GM23248 (cell line): ENCODE results near the gene C10orf90. TPM values are rescaled to one million over a fixed set of nuclear protein-coding genes. Genes with fewer than 3 reads are reported as not detected.

Experiments used
- DNase-seq: peaks from one replicate; pipeline ENCODE4 v3.0.0-alpha.2; 2015
- H2AFZ ChIP-seq: fragments of 200-600 bp; sonication (generic); 2 replicates; pipeline ENCODE4 v1.6.1; 2016; ENCODE audit warnings: antibody characterized with exemption
- H3F3A ChIP-seq: fragments of 200-600 bp; sonication (generic); 2 replicates; pipeline ENCODE4 v1.6.1; 2016; ENCODE audit warnings: mild to moderate bottlenecking, antibody characterized with exemption, mixed run types; ENCODE audit not compliant: insufficient read depth
- H3K27ac ChIP-seq: fragments of 200-600 bp; sonication (generic); 2 replicates; pipeline ENCODE4 v1.5.1; 2016; ENCODE audit warnings: mild to moderate bottlenecking
- H3K27me3 ChIP-seq: fragments of 200-600 bp; sonication (generic); replicated peaks from 2 replicates; pipeline ENCODE4 v1.6.1; 2016; ENCODE audit warnings: mild to moderate bottlenecking; ENCODE audit not compliant: insufficient read depth
- H3K36me3 ChIP-seq: fragments of 200-600 bp; sonication (generic); 2 replicates; pipeline ENCODE4 v1.6.1; 2016; ENCODE audit warnings: low read depth, mild to moderate bottlenecking
- H3K4me1 ChIP-seq: fragments of 200-600 bp; sonication (generic); 2 replicates; pipeline ENCODE4 v1.6.1; 2016; ENCODE audit warnings: mild to moderate bottlenecking; ENCODE audit not compliant: insufficient read depth
- H3K4me2 ChIP-seq: fragments of 200-600 bp; sonication (generic); one replicate; pipeline ENCODE4 v1.6.1; 2016; ENCODE audit warnings: mild to moderate bottlenecking; ENCODE audit not compliant: unreplicated experiment
- H3K4me3 ChIP-seq: fragments of 200-600 bp; sonication (generic); 2 replicates; pipeline ENCODE4 v1.5.1; 2016; ENCODE audit warnings: mild to moderate bottlenecking
- H3K79me2 ChIP-seq: fragments of 200-600 bp; sonication (generic); 2 replicates; pipeline ENCODE4 v1.6.1; 2016; ENCODE audit warnings: mild to moderate bottlenecking; ENCODE audit not compliant: insufficient read depth
- H3K9ac ChIP-seq: fragments of 200-600 bp; sonication (generic); 2 replicates; pipeline ENCODE4 v1.6.1; 2016; ENCODE audit warnings: mild to moderate bottlenecking
- H3K9me2 ChIP-seq: fragments of 200-600 bp; sonication (generic); 2 replicates; pipeline ENCODE4 v1.6.1; 2016; ENCODE audit warnings: mixed run types, mild to moderate bottlenecking, moderate library complexity; ENCODE audit not compliant: insufficient read depth
- H3K9me3 ChIP-seq: fragments of 200-600 bp; sonication (generic); one replicate; pipeline ENCODE4 v1.6.1; 2017; ENCODE audit warnings: low read depth
- H4K20me1 ChIP-seq: fragments of 200-600 bp; sonication (generic); 2 replicates; pipeline ENCODE4 v1.6.0; 2016; ENCODE audit not compliant: insufficient read depth
- EZH2 ChIP-seq: fragments of 200-600 bp; sonication (generic); IDR thresholded peaks from 2 replicates; pipeline ENCODE4 v1.6.1; 2018; ENCODE audit warnings: antibody characterized with exemption, mild to moderate bottlenecking; ENCODE audit not compliant: insufficient read depth, poor library complexity, severe bottlenecking
- EZH2phosphoT487 ChIP-seq: fragments of 200-600 bp; sonication (generic); IDR thresholded peaks from 2 replicates; pipeline ENCODE4 v1.6.1; 2018; ENCODE audit warnings: antibody characterized with exemption, moderate library complexity, mild to moderate bottlenecking, low read depth; ENCODE audit not compliant: insufficient read depth
- WGBS, 2 experiments: methylation state at CpG; one replicate each; pipeline ENCODE4 v1.1.6; 2015 to 2017; ENCODE audit warnings: low lambda C conversion rate in 2 of 2, low coverage in 1 of 2; ENCODE audit errors: missing lambda C conversion rate in 2 of 2; 5-methylcytosine and 5-hydroxymethylcytosine counted together
- in situ Hi-C: fragments of 300-500 bp; cut with MboI; formaldehyde crosslinking; loops from 2 replicates; pipeline ENCODE4 v1.15.0; 2020
- polyA plus RNA-seq: library from polyadenylated mRNA; unstranded; fragments of >200 nt; fragmentation: Nextera tagmentation; extraction: Ambion mirVana; gene quantifications from 2 replicates; pipeline ENCODE4 v1.2.1, GENCODE V29; 2016
- total RNA-seq: library from RNA; depleted of rRNA; stranded (reverse); fragments of >200 nt; shearing (Covaris generic); gene quantifications from 2 replicates; pipeline ENCODE4 v1.2.3, GENCODE V29; 2014

The C10orf90 gene
- total and polyA plus RNA-seq, 2 experiments from 2014 or later: 0.22 to 0.71 TPM

GRCh38 chr10:126565871-126566270 lies 104.6 kb downstream of the C10orf90 start:
- in situ Hi-C loops: no loop called here
- H3K79me2 ChIP-seq: no peaks in the 10 kb centered on the region
- H3K9ac ChIP-seq: no peak overlapping the region
- no peaks in the 10 kb centered on the region for H3K27me3 ChIP-seq
- H3K36me3 ChIP-seq: no peaks in the 10 kb centered on the region
- H3F3A ChIP-seq: peaks cover 16% of the 10 kb centered on the region
- no peaks in the 10 kb centered on the region for H4K20me1 ChIP-seq
- DNase-seq: no peak
- H3K4me2 ChIP-seq: no peak overlapping the region
- peaks cover 20% of the 10 kb centered on the region for H3K4me1 ChIP-seq
- 91 to 92% methylated on average over 3 of the region's 3 CpGs for WGBS, 2 experiments
- H3K9me3 ChIP-seq: no peaks in the 10 kb centered on the region
- H3K27ac ChIP-seq: no peak overlapping the region
- no peak for TF ChIP-seq EZH2
- no peak for TF ChIP-seq EZH2phosphoT487
- H3K4me3 ChIP-seq: no peak overlapping the region
- H3K9me2 ChIP-seq: no peaks in the 10 kb centered on the region
- H2AFZ ChIP-seq: no peak overlapping the region

- in situ Hi-C loops: no loop called here
- Histone ChIP-seq H3K36me3 (no peaks in the 10 kb centered on the region), H3K27ac (no peak overlapping the region), H3K4me1 (peaks cover 15% of the 10 kb centered on the region), H3F3A (peaks cover 12% of the 10 kb centered on the region), H3K9ac (no peak overlapping the region), H3K9me3 (no peaks in the 10 kb centered on the region), H4K20me1 (no peaks in the 10 kb centered on the region), H2AFZ (no peak overlapping the region), H3K4me2 (no peak overlapping the region), H3K79me2 (no peaks in the 10 kb centered on the region), H3K27me3 (no peaks in the 10 kb centered on the region), H3K9me2 (no peaks in the 10 kb centered on the region), H3K4me3 (no peak overlapping the region)
- WGBS, 2 experiments: 47 to 53% methylated on average over 7 of the region's 7 CpGs
- DNase-seq: no peak
- TF ChIP-seq EZH2phosphoT487 (no peak), EZH2 (no peak)
Measured at GRCh38 chr10:126565441-126565840, 105.1 kb downstream of the C10orf90 start.

- H3K79me2 ChIP-seq: no peaks in the 10 kb centered on the region
- H3K9me3 ChIP-seq: no peaks in the 10 kb centered on the region
- H3K4me2 ChIP-seq: no peak overlapping the region
- H3K36me3 ChIP-seq: no peaks in the 10 kb centered on the region
- no peak overlapping the region for H2AFZ ChIP-seq
- no peak overlapping the region for H3K27ac ChIP-seq
- no peaks in the 10 kb centered on the region for H3K9me2 ChIP-seq
- H4K20me1 ChIP-seq: no peaks in the 10 kb centered on the region
- in situ Hi-C loops: no loop called here
- peaks cover 7% of the 10 kb centered on the region for H3K4me1 ChIP-seq
- no peak overlapping the region for H3K4me3 ChIP-seq
- H3K27me3 ChIP-seq: no peaks in the 10 kb centered on the region
- WGBS, 2 experiments: 71 to 76% methylated on average over 4 of the region's 4 CpGs
- DNase-seq: no peak
- no peak overlapping the region for H3K9ac ChIP-seq
- no peak for TF ChIP-seq EZH2
- H3F3A ChIP-seq: peaks cover 3% of the 10 kb centered on the region
Measured at GRCh38 chr10:126564326-126564888, 106.1 kb downstream of the C10orf90 start.

- H3K4me3 ChIP-seq: no peak overlapping the region
- no peaks in the 10 kb centered on the region for H3K36me3 ChIP-seq
- H2AFZ ChIP-seq: no peak overlapping the region
- H3F3A ChIP-seq: no peaks in the 10 kb centered on the region
- no peaks in the 10 kb centered on the region; the same call in 1 of the 2 replicates for H3K4me1 ChIP-seq
- H3K9me2 ChIP-seq: no peaks in the 10 kb centered on the region
- H3K9me3 ChIP-seq: no peaks in the 10 kb centered on the region
- 58 to 78% methylated on average over 3 of the region's 3 CpGs for WGBS, 2 experiments
- H3K79me2 ChIP-seq: no peaks in the 10 kb centered on the region
- in situ Hi-C loops: no loop called here
- no peak overlapping the region for H3K27ac ChIP-seq
- TF ChIP-seq EZH2phosphoT487: no peak
- no peak for TF ChIP-seq EZH2
- H3K27me3 ChIP-seq: no peaks in the 10 kb centered on the region
- DNase-seq: no peak
- H3K9ac ChIP-seq: no peak overlapping the region
- no peaks in the 10 kb centered on the region for H4K20me1 ChIP-seq
- no peak overlapping the region for H3K4me2 ChIP-seq
Measured at GRCh38 chr10:126563361-126563760, 107.1 kb downstream of the C10orf90 start.

GRCh38 chr10:126561921-126562680 lies 108.4 kb downstream of the C10orf90 start:
- WGBS, 2 experiments: 49 to 50% methylated on average over 13 of the region's 13 CpGs
- H3K27me3 ChIP-seq: no peaks in the 10 kb centered on the region
- no peaks in the 10 kb centered on the region; the same call in 1 of the 2 replicates for H3K4me1 ChIP-seq

More at GRCh38 chr10:126561921-126562680, 108.4 kb downstream of the C10orf90 start:
- H3K36me3 ChIP-seq: no peaks in the 10 kb centered on the region
- peak; percentile 45 for DNase-seq
- no peak overlapping the region for H3K27ac ChIP-seq
- no peaks in the 10 kb centered on the region for H3K9me3 ChIP-seq
- TF ChIP-seq EZH2: no peak
- TF ChIP-seq EZH2phosphoT487: no peak
- no peaks in the 10 kb centered on the region for H4K20me1 ChIP-seq
- no peaks in the 10 kb centered on the region for H3K9me2 ChIP-seq
- peak overlapping the region; percentile 82 for H2AFZ ChIP-seq
- peak overlapping the region; percentile 41; the same call in 1 of the 2 replicates for H3K9ac ChIP-seq
- in situ Hi-C loops: no loop called here
- no peaks in the 10 kb centered on the region for H3F3A ChIP-seq
- peak overlapping the region; percentile 69 for H3K4me3 ChIP-seq
- H3K79me2 ChIP-seq: no peaks in the 10 kb centered on the region
- H3K4me2 ChIP-seq: peak overlapping the region; percentile 83
